C4-2B (cell line): ENCODE measurements around the gene ESPN.

Experiments used
- CTCF ChIP-seq: fragments of 450-650 bp; conservative IDR thresholded peaks from 2 replicates; pipeline ENCODE4 v1.5.1; 2017; ENCODE audit warnings: mild to moderate bottlenecking
- ZFX ChIP-seq: fragments of 450-650 bp; IDR thresholded peaks from 2 replicates; pipeline ENCODE4 v1.6.1; 2017

GRCh38 chr1:6501279-6501813 lies 76.8 kb downstream of the ESPN start:
- TF ChIP-seq CTCF (no peak), ZFX (no peak)
